HFFc6 (cell line): ENCODE data around the gene RNASEH2B. TPM values are rescaled to one million over a fixed set of nuclear protein-coding genes. Genes with fewer than 3 reads are reported as not detected.

ENCODE experiments used
- DNase-seq: peaks from one replicate; pipeline ENCODE4 v3.0.0-alpha.2; 2018
- H3K27ac Mint-ChIP-seq: 2 replicates; pipeline ENCODE4 v1.8.0; 2020; ENCODE audit warnings: mild to moderate bottlenecking, mixed read lengths
- H3K27me3 Mint-ChIP-seq: 2 replicates; pipeline ENCODE4 v1.8.0; 2021; ENCODE audit warnings: mild to moderate bottlenecking, moderate library complexity, mixed read lengths; ENCODE audit not compliant: insufficient read depth
- H3K36me3 Mint-ChIP-seq: 2 replicates; pipeline ENCODE4 v1.8.0; 2021; ENCODE audit warnings: low read depth, mixed read lengths
- H3K4me1 Mint-ChIP-seq: 2 replicates; pipeline ENCODE4 v1.8.0; 2020; ENCODE audit warnings: low read depth, mixed read lengths
- H3K4me3 Mint-ChIP-seq: 2 replicates; pipeline ENCODE4 v1.8.0; 2020; ENCODE audit warnings: mild to moderate bottlenecking, moderate library complexity, mixed read lengths
- H3K9me3 Mint-ChIP-seq: 2 replicates; pipeline ENCODE4 v1.8.0; 2020; ENCODE audit warnings: mild to moderate bottlenecking, mixed read lengths
- total RNA-seq, 6 experiments: library from RNA; stranded (reverse); fragmentation: NEBNext Ultra II Directional; extraction: Animal tissue kit (Norgen Biotek cat#: 25700); gene quantifications; 2 replicates in 1 of 6; 3 replicates in 5 of 6; pipeline ENCODE4 v1.2.3, GENCODE V29; 2021
- TF ChIP-seq, protein P1 (sequence below): fragments of 200-600 bp; sonication (generic); IDR thresholded peaks from 2 replicates; pipeline ENCODE4 v1.5.0; 2021; ENCODE audit warnings: antibody characterized with exemption, mild to moderate bottlenecking

Gene RNASEH2B
- total RNA-seq, 6 experiments from 2014 or later: 12.4 to 20.7 (median 17.4) TPM

DNA sequence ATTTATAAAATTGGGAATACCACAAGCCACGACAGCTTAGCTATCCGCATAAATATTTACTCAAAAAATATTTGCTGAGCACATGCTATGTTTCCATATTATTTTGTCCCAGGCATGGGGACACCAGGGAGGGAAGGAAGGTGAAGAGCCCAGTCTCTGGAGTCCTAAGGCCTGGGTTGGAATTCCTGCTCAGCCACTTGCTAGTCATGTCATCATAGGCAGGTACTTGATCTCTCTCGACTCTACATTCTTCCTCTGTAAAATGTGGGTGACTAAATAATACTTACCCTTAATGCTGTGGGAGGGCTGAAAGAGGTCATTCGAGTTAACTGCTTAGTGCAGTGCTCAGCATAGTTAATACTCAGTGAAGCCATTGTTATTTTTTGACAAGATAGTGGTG is 4.3 kb upstream of the RNASEH2B start:
- no peak for DNase-seq
- Mint-ChIP-seq H3K4me1 (peaks cover under 1% of the 10 kb centered on the region), H3K27me3 (peaks cover 9% of the 10 kb centered on the region), H3K9me3 (no peaks in the 10 kb centered on the region), H3K4me3 (no peak overlapping the region), H3K27ac (no peak overlapping the region), H3K36me3 (no peaks in the 10 kb centered on the region)
- TF ChIP-seq, protein P1, sequence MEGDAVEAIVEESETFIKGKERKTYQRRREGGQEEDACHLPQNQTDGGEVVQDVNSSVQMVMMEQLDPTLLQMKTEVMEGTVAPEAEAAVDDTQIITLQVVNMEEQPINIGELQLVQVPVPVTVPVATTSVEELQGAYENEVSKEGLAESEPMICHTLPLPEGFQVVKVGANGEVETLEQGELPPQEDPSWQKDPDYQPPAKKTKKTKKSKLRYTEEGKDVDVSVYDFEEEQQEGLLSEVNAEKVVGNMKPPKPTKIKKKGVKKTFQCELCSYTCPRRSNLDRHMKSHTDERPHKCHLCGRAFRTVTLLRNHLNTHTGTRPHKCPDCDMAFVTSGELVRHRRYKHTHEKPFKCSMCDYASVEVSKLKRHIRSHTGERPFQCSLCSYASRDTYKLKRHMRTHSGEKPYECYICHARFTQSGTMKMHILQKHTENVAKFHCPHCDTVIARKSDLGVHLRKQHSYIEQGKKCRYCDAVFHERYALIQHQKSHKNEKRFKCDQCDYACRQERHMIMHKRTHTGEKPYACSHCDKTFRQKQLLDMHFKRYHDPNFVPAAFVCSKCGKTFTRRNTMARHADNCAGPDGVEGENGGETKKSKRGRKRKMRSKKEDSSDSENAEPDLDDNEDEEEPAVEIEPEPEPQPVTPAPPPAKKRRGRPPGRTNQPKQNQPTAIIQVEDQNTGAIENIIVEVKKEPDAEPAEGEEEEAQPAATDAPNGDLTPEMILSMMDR: no peak

DNA sequence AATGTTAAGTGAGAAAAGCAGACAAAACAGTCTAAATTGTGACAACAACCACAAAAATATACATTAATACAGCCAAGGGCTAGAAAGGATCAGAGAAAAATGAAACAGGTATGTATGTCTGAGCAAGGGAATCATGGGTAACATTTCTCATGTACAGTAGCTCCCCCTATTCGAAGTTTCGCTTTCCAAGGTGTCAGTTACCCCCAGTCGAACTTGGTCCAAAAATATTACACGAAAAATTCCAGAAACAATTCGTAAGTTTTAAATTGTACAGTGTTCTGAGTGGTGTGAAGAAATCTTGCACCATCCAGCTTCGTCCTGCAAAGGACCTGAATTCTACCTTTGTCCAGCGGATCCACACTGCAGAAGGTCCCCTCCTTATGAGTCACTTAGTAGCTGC is 1.8 kb upstream of the RNASEH2B start:
- TF ChIP-seq, protein P1: no peak
- no peaks in the 10 kb centered on the region for H3K36me3 Mint-ChIP-seq
- H3K27ac Mint-ChIP-seq: no peak overlapping the region
- H3K9me3 Mint-ChIP-seq: no peaks in the 10 kb centered on the region
- no peak overlapping the region for H3K4me3 Mint-ChIP-seq
- no peak for DNase-seq
- H3K27me3 Mint-ChIP-seq: peaks cover 7% of the 10 kb centered on the region
- H3K4me1 Mint-ChIP-seq: peaks cover 23% of the 10 kb centered on the region

DNA sequence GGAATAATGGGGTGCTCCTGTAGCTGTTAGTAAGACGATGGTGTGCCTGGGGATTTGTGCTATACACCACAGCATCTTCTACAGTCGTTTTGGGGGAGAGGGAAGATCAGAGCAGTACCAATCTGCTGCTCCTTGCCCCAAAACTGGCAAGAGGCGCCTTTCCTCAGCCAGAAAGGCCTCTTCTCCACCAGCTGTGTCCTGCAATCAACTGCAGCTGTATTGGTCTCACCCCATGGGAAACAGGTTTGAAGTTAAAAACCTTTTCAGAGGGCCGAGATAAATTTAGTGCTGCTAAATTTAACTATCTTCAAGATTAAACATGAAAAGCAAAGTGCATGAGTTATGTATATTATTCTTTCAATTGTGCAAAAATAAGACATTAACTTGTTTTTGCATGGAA is 1.2 kb upstream of the RNASEH2B start:
- Mint-ChIP-seq H3K27me3 (peaks cover 7% of the 10 kb centered on the region), H3K9me3 (no peaks in the 10 kb centered on the region), H3K27ac (no peak overlapping the region), H3K4me3 (no peak overlapping the region), H3K36me3 (no peaks in the 10 kb centered on the region), H3K4me1 (peaks cover 23% of the 10 kb centered on the region)
- DNase-seq: no peak
- TF ChIP-seq, protein P1: no peak

DNA sequence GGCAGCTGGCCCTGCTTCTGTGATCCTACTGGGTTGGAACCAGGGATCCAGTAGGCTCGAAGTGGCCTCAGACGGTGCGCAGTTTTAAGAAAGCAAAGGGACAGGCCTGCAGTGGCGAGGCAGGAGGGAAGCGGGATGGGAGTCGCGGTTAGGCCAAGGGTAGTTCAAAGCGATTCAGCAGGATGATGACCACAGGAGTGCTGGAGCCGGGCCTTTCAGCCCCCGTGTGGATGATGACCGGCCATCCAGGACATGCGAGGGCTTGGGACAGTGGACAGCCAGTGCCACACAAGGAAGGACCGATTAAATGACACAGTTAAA is 854 bp downstream of the RNASEH2B start:
- TF ChIP-seq, protein P1: no peak
- H3K9me3 Mint-ChIP-seq: no peaks in the 10 kb centered on the region
- H3K27me3 Mint-ChIP-seq: peaks cover 6% of the 10 kb centered on the region
- H3K36me3 Mint-ChIP-seq: no peaks in the 10 kb centered on the region
- peak overlapping the region; percentile 91 for H3K4me3 Mint-ChIP-seq
- H3K27ac Mint-ChIP-seq: peak overlapping the region; percentile 91
- peak; percentile 5 for DNase-seq
- peaks cover 38% of the 10 kb centered on the region for H3K4me1 Mint-ChIP-seq

DNA sequence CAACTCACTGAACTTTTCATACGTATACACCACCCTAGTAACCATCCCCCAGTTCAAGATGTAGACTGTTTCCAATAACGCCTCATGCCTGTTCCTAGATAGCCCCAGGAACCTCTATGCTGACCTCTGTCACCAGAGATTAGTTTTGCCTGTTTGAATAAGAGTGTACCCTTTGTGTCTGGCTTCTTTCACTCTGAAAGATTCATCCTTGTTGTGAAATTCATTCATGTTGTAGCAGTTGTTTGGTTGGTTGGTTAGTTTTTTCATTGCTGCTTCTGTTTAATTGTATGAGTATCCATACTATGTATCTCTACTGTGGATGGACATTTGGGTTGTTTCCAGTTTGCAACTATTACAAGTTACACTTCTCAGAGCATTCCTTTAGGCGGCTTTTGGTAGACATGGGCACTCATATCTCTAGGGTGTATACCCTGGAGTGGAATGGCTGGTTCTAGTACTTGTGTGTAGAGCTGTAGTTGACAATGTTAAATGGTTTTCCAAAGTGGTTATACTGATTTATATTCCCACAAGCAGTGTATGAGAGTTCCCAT is 1.6 kb downstream of the RNASEH2B start:
- Mint-ChIP-seq H3K27ac (peak overlapping the region; percentile 91), H3K9me3 (no peaks in the 10 kb centered on the region)

More for the DNA sequence above, 1.6 kb downstream of the RNASEH2B start:
- no peak for DNase-seq
- TF ChIP-seq, protein P1: no peak
- Mint-ChIP-seq H3K4me1 (peaks cover 39% of the 10 kb centered on the region), H3K27me3 (peaks cover 4% of the 10 kb centered on the region), H3K4me3 (peak overlapping the region; percentile 91), H3K36me3 (no peaks in the 10 kb centered on the region)
